Cardiac muscle cell (in vitro differentiated cells and primary cell): Measurements from ENCODE around the gene TRANK1. TPM values are rescaled to one million over a fixed set of nuclear protein-coding genes. Genes with fewer than 3 reads are reported as not detected.

Experiments
- DNase-seq, 2 donors: peaks; one replicate each; pipeline versions ENCODE4 v3.0.0 to v3.0.0-alpha.2; 2010 to 2017; ENCODE audit warnings: low read depth in 1 of 2, low spot score in 1 of 2
- H3K27ac ChIP-seq: fragments of 200-600 bp; sonication (generic); 2 replicates; pipeline ENCODE4 v1.5.1; 2016
- H3K27me3 ChIP-seq: fragments of 200-600 bp; sonication (generic); 2 replicates; pipeline ENCODE4 v1.6.0; 2016; ENCODE audit warnings: control low read depth
- H3K36me3 ChIP-seq: fragments of 200-600 bp; sonication (generic); 2 replicates; pipeline ENCODE4 v1.5.1; 2016; ENCODE audit warnings: control low read depth
- H3K4me1 ChIP-seq: fragments of 200-600 bp; sonication (generic); 2 replicates; pipeline ENCODE4 v1.8.1; 2017; ENCODE audit warnings: low read depth, mild to moderate bottlenecking, mixed run types
- H3K4me3 ChIP-seq: fragments of 200-600 bp; sonication (generic); 2 replicates; pipeline ENCODE4 v1.5.1; 2016; ENCODE audit warnings: mild to moderate bottlenecking
- H3K9me3 ChIP-seq: fragments of 200-600 bp; sonication (generic); 2 replicates; pipeline ENCODE4 v1.5.1; 2017; ENCODE audit warnings: low read depth, mild to moderate bottlenecking, control low read depth
- polyA plus RNA-seq: library from polyadenylated mRNA; unstranded; fragments of >200 nt; fragmentation: Nextera tagmentation; extraction: Ambion mirVana; gene quantifications from 2 replicates; pipeline ENCODE4 v1.2.1, GENCODE V29; 2016
- total RNA-seq: library from RNA; depleted of rRNA; stranded (reverse); fragments of >200 nt; gene quantifications from 2 replicates; pipeline ENCODE4 v1.2.3, GENCODE V29; 2016
- TF ChIP-seq, protein P1 (sequence below): IDR thresholded peaks from 2 replicates; pipeline ENCODE4 v1.5.1; 2012; ENCODE audit warnings: low read depth, mild to moderate bottlenecking, low read length

TRANK1 gene
- total and polyA plus RNA-seq, 2 experiments from 2014 or later: 1.9 to 8.2 TPM

- Histone ChIP-seq H3K27ac (peak overlapping the region; percentile 86), H3K9me3 (no peaks in the 10 kb centered on the region), H3K36me3 (no peaks in the 10 kb centered on the region), H3K27me3 (no peaks in the 10 kb centered on the region), H3K4me1 (peaks cover 45% of the 10 kb centered on the region), H3K4me3 (no peak overlapping the region)
- no peak for DNase-seq
- TF ChIP-seq, protein P1, sequence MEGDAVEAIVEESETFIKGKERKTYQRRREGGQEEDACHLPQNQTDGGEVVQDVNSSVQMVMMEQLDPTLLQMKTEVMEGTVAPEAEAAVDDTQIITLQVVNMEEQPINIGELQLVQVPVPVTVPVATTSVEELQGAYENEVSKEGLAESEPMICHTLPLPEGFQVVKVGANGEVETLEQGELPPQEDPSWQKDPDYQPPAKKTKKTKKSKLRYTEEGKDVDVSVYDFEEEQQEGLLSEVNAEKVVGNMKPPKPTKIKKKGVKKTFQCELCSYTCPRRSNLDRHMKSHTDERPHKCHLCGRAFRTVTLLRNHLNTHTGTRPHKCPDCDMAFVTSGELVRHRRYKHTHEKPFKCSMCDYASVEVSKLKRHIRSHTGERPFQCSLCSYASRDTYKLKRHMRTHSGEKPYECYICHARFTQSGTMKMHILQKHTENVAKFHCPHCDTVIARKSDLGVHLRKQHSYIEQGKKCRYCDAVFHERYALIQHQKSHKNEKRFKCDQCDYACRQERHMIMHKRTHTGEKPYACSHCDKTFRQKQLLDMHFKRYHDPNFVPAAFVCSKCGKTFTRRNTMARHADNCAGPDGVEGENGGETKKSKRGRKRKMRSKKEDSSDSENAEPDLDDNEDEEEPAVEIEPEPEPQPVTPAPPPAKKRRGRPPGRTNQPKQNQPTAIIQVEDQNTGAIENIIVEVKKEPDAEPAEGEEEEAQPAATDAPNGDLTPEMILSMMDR: no peak
These were observed 129.5 kb downstream of the TRANK1 start for GRCh38 chr3:36815375-36815774.

- H3K36me3 ChIP-seq: no peaks in the 10 kb centered on the region
- DNase-seq: no peak
These were observed 130.1 kb downstream of the TRANK1 start for GRCh38 chr3:36814776-36815175.

DNA sequence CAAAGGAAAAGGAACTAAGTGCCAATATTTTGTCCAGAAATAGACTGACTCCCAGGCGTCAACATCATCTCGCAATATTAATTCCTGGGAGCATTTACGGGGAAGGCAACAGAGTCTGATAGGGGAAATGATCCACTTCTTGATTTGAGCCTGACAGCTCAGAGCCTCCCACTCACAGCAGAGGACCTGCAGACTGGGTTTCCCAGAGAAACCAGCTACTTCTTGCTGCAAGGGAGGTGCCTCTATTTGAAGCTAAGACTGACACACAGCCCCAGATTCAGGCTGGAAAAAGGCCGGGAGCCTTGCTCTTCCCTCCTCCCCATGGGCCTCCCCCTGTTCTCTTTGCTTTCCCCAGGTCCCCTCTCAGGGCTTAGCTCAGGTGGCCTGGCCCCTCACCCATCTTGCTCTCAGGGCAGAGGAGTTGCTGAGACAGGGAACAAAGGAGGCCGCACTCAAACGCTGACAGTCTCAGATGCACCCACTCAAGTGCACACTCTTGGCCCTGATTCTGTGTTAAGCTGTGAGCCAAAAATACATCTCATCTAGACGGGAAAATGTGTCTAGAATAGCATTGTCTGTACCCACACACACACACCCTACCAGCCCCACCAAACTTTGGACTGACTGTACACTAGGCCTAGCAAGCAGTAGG is 130.7 kb downstream of the TRANK1 start:
- H3K27ac ChIP-seq: peak overlapping the region; percentile 86
- H3K4me3 ChIP-seq: no peak overlapping the region
- H3K27me3 ChIP-seq: no peaks in the 10 kb centered on the region
- peaks cover 38% of the 10 kb centered on the region for H3K4me1 ChIP-seq
- no peaks in the 10 kb centered on the region for H3K36me3 ChIP-seq
- TF ChIP-seq, protein P1: no peak
- H3K9me3 ChIP-seq: no peaks in the 10 kb centered on the region
- DNase-seq: peak in 1 of 2 donors; percentile 85

More at GRCh38 chr3:36814776-36815175, 130.1 kb downstream of the TRANK1 start:
- no peaks in the 10 kb centered on the region for H3K27me3 ChIP-seq
- H3K9me3 ChIP-seq: no peaks in the 10 kb centered on the region
- H3K4me3 ChIP-seq: no peak overlapping the region
- H3K27ac ChIP-seq: peak overlapping the region; percentile 86
- TF ChIP-seq, protein P1: peak; percentile 32
- H3K4me1 ChIP-seq: peaks cover 39% of the 10 kb centered on the region

DNA sequence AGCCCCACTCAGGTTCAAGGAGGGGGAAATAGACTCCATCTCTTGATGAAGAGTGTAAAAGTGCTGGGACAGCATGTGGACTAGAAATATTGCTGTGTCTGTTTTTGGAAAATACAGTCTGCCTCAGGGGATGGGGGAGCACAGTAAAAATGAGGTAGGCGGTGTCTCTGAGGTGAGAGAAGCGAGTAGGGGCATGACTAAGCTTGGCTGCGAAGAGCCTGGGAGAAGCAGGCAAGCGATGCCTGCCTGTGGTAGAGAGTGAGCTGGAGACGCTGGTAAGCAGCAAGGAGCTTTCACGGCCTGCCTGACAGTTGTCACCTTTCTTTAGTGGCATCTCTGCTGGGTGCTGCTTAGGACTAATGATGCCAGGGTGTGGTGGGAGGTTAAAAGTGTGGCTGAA is 131.5 kb downstream of the TRANK1 start:
- Histone ChIP-seq H3K4me1 (peaks cover 38% of the 10 kb centered on the region), H3K9me3 (no peaks in the 10 kb centered on the region), H3K36me3 (no peaks in the 10 kb centered on the region), H3K27me3 (no peaks in the 10 kb centered on the region), H3K27ac (peak overlapping the region; percentile 86), H3K4me3 (no peak overlapping the region)
- TF ChIP-seq, protein P1: no peak
- no peak for DNase-seq

GRCh38 chr3:36812240-36812639 is 132.6 kb downstream of the TRANK1 start:
- no peak for DNase-seq
- TF ChIP-seq, protein P1: no peak
- Histone ChIP-seq H3K4me3 (no peak overlapping the region), H3K27ac (no peak overlapping the region), H3K36me3 (no peaks in the 10 kb centered on the region), H3K27me3 (no peaks in the 10 kb centered on the region), H3K9me3 (no peaks in the 10 kb centered on the region), H3K4me1 (peaks cover 38% of the 10 kb centered on the region)
